BJ (cell line): ENCODE data around the gene DGKE. TPM values are rescaled to one million over a fixed set of nuclear protein-coding genes. Genes with fewer than 3 reads are reported as not detected.
A peak's percentile ranks its signal among the peaks of the same experiment; 100 is the strongest.

ENCODE experiments used
- CTCF ChIA-PET: fragments of 350-600 bp; formaldehyde crosslinking; extraction: SDS; loops from one replicate; lab custom pipeline; 2021; ENCODE audit warnings: antibody characterized with exemption, inconsistent platforms; lab: Yijun Ruan, JAX
- POLR2A ChIA-PET: fragments of 300-600 bp; sonication (Branson Sonifier 250); formaldehyde crosslinking; extraction: SDS; loops from one replicate; lab custom pipeline; 2021; ENCODE audit warnings: antibody characterized with exemption; lab: Charles Lee
- DNase-seq: peaks from one replicate; pipeline ENCODE4 v3.0.0-alpha.2; 2011; ENCODE audit warnings: low read depth
- H3K27me3 ChIP-seq: 2 replicates; pipeline ENCODE4 v1.6.0; 2011; ENCODE audit warnings: low read length; ENCODE audit not compliant: control insufficient read depth, insufficient read depth
- H3K36me3 ChIP-seq: 2 replicates; pipeline ENCODE4 v1.5.1; 2011; ENCODE audit warnings: low read length; ENCODE audit not compliant: control insufficient read depth, insufficient read depth
- H3K4me3 ChIP-seq: 2 replicates; pipeline ENCODE4 v1.5.1; 2011; ENCODE audit warnings: low read depth, mild to moderate bottlenecking, control low read depth, low read length
- polyA plus RNA-seq: library from polyadenylated mRNA; depleted of rRNA; stranded (reverse); fragments of >200 nt; gene quantifications from 2 replicates; pipeline ENCODE4 v1.2.3, GENCODE V29; 2011
- TF ChIP-seq, protein P1 (sequence below): IDR thresholded peaks from 2 replicates; pipeline ENCODE4 v1.5.1; 2011; ENCODE audit warnings: low read depth, mild to moderate bottlenecking, control low read depth, inconsistent platforms, low read length, moderate library complexity; ENCODE audit not compliant: insufficient read depth

The DGKE gene
- polyA plus RNA-seq, 1 experiment = 1.9 TPM

DNA sequence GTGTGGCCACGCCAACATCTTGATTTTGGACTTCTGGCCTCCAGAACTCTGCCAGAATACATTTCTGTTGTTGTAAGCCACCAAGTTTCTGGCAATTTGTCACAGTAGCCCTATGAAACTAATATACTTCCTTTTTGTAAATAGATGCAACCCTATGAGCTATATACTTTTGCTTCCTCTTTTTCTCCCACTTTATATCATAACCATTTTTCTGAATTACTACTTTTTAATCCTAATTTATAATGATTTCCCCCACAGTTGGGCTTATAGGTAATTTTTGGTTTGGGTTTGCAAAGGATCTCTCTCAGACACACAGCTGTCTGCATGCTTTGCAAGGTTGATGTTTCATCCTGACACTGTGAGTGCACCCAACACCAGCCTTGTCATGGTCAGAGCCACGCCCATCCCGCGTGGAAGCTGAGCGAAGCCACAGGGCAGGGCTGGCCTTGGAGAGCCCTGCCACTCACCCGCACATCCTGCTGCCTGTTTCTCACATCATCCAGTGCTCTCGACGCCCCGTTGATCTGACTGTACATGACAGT is 74.1 kb downstream of the DGKE start:
- DNase-seq = no peak
- POLR2A ChIA-PET = no interaction called here
- H3K4me3 ChIP-seq = no peak overlapping the region
- TF ChIP-seq, protein P1, sequence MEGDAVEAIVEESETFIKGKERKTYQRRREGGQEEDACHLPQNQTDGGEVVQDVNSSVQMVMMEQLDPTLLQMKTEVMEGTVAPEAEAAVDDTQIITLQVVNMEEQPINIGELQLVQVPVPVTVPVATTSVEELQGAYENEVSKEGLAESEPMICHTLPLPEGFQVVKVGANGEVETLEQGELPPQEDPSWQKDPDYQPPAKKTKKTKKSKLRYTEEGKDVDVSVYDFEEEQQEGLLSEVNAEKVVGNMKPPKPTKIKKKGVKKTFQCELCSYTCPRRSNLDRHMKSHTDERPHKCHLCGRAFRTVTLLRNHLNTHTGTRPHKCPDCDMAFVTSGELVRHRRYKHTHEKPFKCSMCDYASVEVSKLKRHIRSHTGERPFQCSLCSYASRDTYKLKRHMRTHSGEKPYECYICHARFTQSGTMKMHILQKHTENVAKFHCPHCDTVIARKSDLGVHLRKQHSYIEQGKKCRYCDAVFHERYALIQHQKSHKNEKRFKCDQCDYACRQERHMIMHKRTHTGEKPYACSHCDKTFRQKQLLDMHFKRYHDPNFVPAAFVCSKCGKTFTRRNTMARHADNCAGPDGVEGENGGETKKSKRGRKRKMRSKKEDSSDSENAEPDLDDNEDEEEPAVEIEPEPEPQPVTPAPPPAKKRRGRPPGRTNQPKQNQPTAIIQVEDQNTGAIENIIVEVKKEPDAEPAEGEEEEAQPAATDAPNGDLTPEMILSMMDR = no peak
- peaks cover 14% of the 10 kb centered on the region for H3K36me3 ChIP-seq
- CTCF ChIA-PET = no interaction called here
- H3K27me3 ChIP-seq = no peaks in the 10 kb centered on the region

DNA sequence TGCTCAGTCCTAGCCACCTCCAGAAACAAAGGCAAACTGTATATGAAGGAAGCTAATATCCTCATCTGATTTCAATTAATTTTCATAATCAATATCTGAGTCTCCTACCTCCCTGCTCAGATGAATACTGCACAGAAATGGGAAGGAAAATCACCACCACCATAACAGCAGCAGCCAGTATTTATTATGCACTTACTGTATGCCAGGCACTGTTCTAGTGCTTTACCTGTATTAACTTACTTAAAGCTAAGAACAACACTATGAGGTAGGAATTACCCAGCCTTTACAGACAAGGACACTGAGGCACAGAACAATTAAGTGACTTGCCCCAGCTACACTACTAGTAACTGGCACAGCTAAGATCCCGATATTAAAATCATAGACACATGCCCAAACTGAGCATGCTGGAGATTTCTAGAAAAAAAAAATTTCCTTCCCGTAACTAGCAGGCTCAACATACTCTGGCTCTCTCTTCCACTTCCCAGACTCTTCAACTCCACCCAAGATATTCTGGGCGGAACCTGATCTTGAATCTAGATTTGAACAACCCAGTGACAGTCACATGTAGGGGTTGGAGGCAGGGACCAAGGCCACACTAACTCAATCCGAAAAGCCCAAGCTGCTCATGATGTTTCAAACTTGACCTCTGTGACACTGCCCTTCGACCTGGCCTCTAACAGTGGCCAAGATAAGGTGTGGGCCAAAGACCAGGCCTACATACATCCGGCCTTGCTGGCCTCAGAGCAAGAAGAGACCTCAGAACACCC is 76.0 kb downstream of the DGKE start:
- peaks cover 7% of the 10 kb centered on the region for H3K36me3 ChIP-seq
- no peaks in the 10 kb centered on the region for H3K27me3 ChIP-seq
- H3K4me3 ChIP-seq = no peak overlapping the region
- CTCF ChIA-PET = interaction anchor here (0.6 to 1.3 kb wide), 3 partner anchors 9 to 915 kb away, joined by 3 read pairs; no protein-coding TSS in a partner anchor
- no peak for DNase-seq
- POLR2A ChIA-PET = interaction anchor here (0.9 kb wide), 1 partner anchor 16 kb away, joined by 3 read pairs; no protein-coding TSS in a partner anchor
- TF ChIP-seq, protein P1 = no peak

DNA sequence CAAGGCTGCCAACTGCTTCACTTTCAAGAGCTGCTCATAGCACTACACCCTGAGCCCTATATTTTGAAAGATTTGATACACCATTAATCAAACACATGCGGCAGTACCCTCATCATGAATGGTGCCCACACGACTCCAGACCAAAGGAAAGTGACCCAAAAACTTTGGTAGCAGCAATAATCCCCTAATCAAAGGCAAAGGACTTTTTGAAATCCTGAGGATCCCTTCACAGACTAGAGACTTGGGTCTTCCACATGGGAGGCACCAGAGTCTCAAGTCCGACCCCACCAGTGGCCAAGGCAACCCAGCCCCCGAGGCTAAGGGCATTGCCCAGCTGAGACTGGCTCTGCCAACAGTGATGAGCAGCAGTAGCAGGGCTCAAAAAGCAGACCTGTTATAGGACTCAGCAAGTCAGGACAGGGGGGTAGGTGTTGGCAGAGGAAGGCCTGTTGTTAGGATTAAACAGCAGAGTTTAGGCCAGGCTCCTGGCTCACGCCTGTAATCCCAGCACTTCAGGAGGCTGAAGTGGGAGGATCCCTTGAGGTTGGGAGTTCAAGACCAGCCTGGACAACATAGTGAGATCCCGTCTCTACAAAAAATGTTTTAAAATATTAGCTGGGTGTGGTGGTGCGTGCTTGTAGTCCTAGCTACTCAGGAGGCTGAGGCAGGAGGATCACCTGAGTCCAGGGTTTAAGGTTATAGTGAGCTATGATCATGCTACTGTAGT is 76.7 kb downstream of the DGKE start:
- POLR2A ChIA-PET = interaction anchor here (0.9 kb wide), 1 partner anchor 17 kb away, joined by 3 read pairs; no protein-coding TSS in a partner anchor

DNA sequence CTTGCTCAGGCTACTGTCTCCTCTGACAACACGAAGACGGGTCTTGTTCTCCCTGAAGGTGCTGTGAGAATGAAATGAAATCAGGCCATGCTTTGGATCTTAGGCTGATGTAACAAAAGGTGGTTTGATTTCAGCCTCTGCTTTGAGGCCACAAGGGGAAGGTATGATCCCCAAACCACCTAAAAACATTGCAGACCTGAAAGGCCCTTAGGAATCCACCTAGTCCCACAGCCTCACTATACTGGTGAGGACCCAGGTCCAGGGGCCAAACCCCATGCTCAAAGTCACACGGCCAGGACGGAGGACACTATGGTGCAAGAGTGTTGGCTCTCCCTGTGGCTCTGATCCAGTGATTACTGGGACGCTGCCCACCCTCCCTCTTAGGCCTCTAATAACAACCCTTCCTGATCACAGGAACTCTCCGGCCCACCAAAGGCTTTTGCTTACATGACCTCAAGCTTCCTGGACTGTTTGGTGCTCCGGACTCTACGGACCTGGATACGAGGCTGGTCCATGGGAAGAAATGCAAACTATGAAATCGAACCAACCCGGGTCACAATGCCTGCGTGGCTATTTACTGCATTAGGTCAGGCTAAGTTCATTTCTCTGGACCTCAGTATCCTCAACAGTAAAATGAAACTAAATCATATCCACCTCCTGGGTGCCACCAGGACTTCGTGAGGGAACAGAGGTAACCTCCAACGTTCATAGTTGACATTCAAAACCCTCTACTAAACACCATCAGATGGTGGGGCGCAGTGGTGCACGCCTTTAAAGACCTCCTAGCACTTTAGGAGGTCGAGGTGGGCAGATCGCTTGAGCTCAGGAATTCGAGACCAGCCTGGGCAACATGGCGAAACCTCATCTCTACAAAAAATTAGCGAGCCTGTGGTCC is 78.4 kb downstream of the DGKE start:
- Histone ChIP-seq H3K4me3 (peak overlapping the region; percentile 86), H3K27me3 (no peaks in the 10 kb centered on the region), H3K36me3 (peaks cover 3% of the 10 kb centered on the region; the same call in 1 of the 2 replicates)
- ChIA-PET POLR2A (no interaction called here), CTCF (no interaction called here)
- DNase-seq = no peak
- TF ChIP-seq, protein P1 = no peak

More for the DNA sequence above, 76.7 kb downstream of the DGKE start:
- no peak for DNase-seq
- peaks cover 7% of the 10 kb centered on the region for H3K36me3 ChIP-seq
- TF ChIP-seq, protein P1 = no peak
- H3K4me3 ChIP-seq = no peak overlapping the region
- H3K27me3 ChIP-seq = no peaks in the 10 kb centered on the region
- CTCF ChIA-PET = interaction anchor here (1.0 to 1.3 kb wide), 2 partner anchors 10 to 29 kb away, joined by 3 read pairs; no protein-coding TSS in a partner anchor
